OCI-LY1 (cell line): ENCODE data around the gene RMND5A.
A peak's percentile ranks its signal among the peaks of the same experiment; 100 is the strongest.
"Not testable (repeated sequence)": the region's sequence is repeated elsewhere in the genome, so short reads cannot be mapped to it uniquely, and the experiment has no call there.

Experiments
- H2AFZ ChIP-seq: fragments of 200-600 bp; sonication (generic), shearing (Covaris generic); 2 replicates; pipeline ENCODE4 v1.6.0; 2014; ENCODE audit warnings: antibody characterized with exemption, mild to moderate bottlenecking, low read length
- H3F3A ChIP-seq: fragments of 200-600 bp; sonication (generic), shearing (Covaris generic); 2 replicates; pipeline ENCODE4 v1.6.0; 2014; ENCODE audit warnings: mild to moderate bottlenecking, antibody characterized with exemption, low read length, moderate library complexity; ENCODE audit not compliant: insufficient read depth
- H3K27ac ChIP-seq: fragments of 200-600 bp; sonication (generic); 2 replicates; pipeline ENCODE4 v1.5.1; 2014; ENCODE audit warnings: low read length, mixed run types, mild to moderate bottlenecking, low read depth; ENCODE audit not compliant: poor library complexity, severe bottlenecking
- H3K27me3 ChIP-seq: fragments of 200-600 bp; sonication (generic); 2 replicates; pipeline ENCODE4 v1.6.0; 2014; ENCODE audit warnings: antibody characterized with exemption, mild to moderate bottlenecking, low read length, moderate library complexity; ENCODE audit not compliant: insufficient read depth
- H3K36me3 ChIP-seq: fragments of 200-600 bp; sonication (generic); 2 replicates; pipeline ENCODE4 v1.6.1; 2014; ENCODE audit warnings: mild to moderate bottlenecking, antibody characterized with exemption, low read length, moderate library complexity, mixed read lengths; ENCODE audit not compliant: insufficient read depth
- H3K4me1 ChIP-seq: fragments of 200-600 bp; sonication (generic); 2 replicates; pipeline ENCODE4 v1.5.1; 2014; ENCODE audit warnings: mild to moderate bottlenecking, low read length, moderate library complexity; ENCODE audit not compliant: insufficient read depth, severe bottlenecking
- H3K4me2 ChIP-seq: fragments of 200-600 bp; sonication (generic), shearing (Covaris generic); 2 replicates; pipeline ENCODE4 v1.6.1; 2014; ENCODE audit warnings: low read length
- H3K4me3 ChIP-seq: fragments of 200-600 bp; sonication (generic); 2 replicates; pipeline ENCODE4 v1.5.1; 2014; ENCODE audit warnings: low read length, low read depth, mild to moderate bottlenecking, mixed read lengths; ENCODE audit not compliant: poor library complexity, severe bottlenecking
- H3K79me2 ChIP-seq: fragments of 200-600 bp; shearing (Covaris generic); 2 replicates; pipeline ENCODE4 v1.6.1; 2016; ENCODE audit warnings: mixed run types, low read length, mixed read lengths; ENCODE audit not compliant: insufficient read depth
- H3K9ac ChIP-seq: fragments of 200-600 bp; sonication (generic), shearing (Covaris generic); 2 replicates; pipeline ENCODE4 v1.6.1; 2014; ENCODE audit warnings: mild to moderate bottlenecking, low read length, mixed read lengths
- H3K9me2 ChIP-seq: fragments of 200-600 bp; sonication (generic), shearing (Covaris generic); 2 replicates; pipeline ENCODE4 v1.6.1; 2014; ENCODE audit warnings: low read depth, mild to moderate bottlenecking, low read length, mixed read lengths
- H3K9me3 ChIP-seq: fragments of 200-600 bp; shearing (Covaris generic); 2 replicates; pipeline ENCODE4 v1.6.1; 2014; ENCODE audit warnings: low read length, mixed read lengths
- H4K20me1 ChIP-seq: fragments of 200-600 bp; sonication (generic), shearing (Covaris generic); 2 replicates; pipeline ENCODE4 v1.6.0; 2016; ENCODE audit warnings: mild to moderate bottlenecking, low read length; ENCODE audit not compliant: insufficient read depth
- EZH2 ChIP-seq: fragments of 200-600 bp; sonication (generic), shearing (Covaris generic); IDR thresholded peaks from 2 replicates; pipeline ENCODE4 v1.8.0; 2017; ENCODE audit warnings: borderline replicate concordance, mixed run types, mild to moderate bottlenecking, antibody characterized with exemption, low read length, moderate library complexity, mixed read lengths
- TF ChIP-seq, protein P1 (sequence below): fragments of 200-600 bp; sonication (generic), shearing (Covaris generic); IDR thresholded peaks from 2 replicates; pipeline ENCODE4 v1.5.1; 2017; ENCODE audit warnings: mild to moderate bottlenecking, antibody characterized with exemption, low read length, moderate library complexity, mixed read lengths

Gene RMND5A, protein sequence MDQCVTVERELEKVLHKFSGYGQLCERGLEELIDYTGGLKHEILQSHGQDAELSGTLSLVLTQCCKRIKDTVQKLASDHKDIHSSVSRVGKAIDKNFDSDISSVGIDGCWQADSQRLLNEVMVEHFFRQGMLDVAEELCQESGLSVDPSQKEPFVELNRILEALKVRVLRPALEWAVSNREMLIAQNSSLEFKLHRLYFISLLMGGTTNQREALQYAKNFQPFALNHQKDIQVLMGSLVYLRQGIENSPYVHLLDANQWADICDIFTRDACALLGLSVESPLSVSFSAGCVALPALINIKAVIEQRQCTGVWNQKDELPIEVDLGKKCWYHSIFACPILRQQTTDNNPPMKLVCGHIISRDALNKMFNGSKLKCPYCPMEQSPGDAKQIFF

DNA sequence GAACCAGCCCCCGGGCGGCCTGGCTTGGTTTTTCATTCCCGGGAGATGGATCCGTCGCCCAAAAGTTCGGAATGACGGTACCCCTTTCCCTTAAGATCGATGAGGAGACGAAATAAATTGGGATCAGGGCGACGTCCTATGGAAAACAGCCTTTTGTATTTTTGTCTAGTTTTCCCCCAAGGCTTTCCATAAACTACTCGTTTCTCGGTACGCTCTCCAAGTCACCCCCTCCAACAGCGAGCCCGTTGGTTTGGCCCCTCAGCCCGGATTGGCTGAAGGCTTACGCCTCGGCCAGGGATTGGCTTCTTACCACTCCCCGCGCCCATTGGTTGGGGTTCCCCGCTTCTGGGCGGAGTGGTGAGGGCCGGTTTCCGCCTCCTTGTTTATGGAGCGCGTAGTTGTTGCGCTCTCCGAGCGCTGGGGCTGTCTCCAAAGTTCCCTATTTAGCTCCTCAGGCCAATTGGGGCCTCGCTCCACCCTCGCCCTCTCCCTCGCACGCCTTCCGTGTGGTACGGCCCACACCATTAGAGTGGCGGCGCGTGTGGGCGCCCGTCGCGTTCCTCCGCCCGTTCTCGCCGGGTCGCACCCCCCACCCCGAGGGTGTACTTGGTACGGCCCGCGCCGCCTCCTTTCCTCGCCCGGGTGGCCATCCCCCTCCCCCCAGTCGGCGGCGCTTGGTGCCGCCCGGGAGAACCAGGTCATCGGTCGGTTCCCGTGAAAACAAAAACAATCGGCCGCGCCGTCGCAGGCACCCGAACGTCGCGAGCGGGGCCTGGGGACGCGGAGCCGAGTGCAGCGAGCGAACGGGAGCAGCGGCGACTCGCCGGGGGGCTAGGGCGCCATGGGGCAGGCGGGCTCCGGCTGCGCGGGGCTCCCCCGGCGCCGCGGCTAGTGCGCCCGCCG is at the start of gene RMND5A:
RMND5A (plus strand) TSS at position 655 of the 903 bp plus-strand sequence. CDS start 377 bp downstream, outside the sequence.
- H3K27me3 ChIP-seq, H4K20me1 ChIP-seq, H3F3A ChIP-seq, H3K36me3 ChIP-seq, H2AFZ ChIP-seq, H3K9me3 ChIP-seq, H3K79me2 ChIP-seq, H3K9me2 ChIP-seq, H3K4me1 ChIP-seq: not testable (repeated sequence)
- Histone ChIP-seq H3K4me2 (peak within 1 kb of the TSS; percentile 87), H3K4me3 (peak within 1 kb of the TSS; percentile 68), H3K9ac (peak within 1 kb of the TSS; percentile 73), H3K27ac (peak within 1 kb of the TSS; percentile 73)

DNA sequence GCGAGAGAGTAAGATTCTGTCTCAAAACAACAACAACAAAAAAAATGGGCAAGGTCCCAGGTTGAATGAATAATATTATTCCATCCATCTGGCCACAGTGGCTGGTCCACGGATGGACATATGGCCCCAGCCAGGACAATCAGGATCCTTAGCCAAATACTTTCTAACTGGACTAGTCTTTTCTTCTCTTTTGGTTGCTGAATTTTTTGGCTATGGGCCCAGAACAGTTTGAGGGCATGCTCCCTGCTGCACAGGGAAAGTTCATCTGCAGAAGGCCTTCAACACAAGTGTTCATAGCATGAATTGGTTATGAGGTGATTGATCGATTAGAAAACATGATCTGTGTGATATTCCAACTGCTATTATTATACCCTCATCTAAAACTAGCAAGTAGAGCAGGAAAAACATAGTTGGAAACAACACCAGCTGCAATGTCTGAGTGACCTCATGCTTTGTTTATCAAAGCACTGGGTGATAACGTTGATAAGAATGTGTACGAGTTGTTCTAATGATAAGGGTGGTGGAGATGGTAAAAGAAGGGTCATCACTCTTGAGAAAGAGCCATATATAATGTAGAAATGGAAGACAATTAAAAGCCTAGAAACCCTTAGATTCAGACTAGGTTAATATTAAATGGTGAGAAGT is 48.6 kb upstream of the RMND5A start:
- Histone ChIP-seq H3K79me2 (no peaks in the 10 kb centered on the region), H3K4me2 (no peak overlapping the region), H3K9me2 (no peaks in the 10 kb centered on the region), H3K9me3 (no peaks in the 10 kb centered on the region), H3K4me3 (no peak overlapping the region), H2AFZ (no peak overlapping the region), H3F3A (no peaks in the 10 kb centered on the region), H4K20me1 (no peaks in the 10 kb centered on the region), H3K27ac (no peak overlapping the region), H3K36me3 (no peaks in the 10 kb centered on the region), H3K9ac (no peak overlapping the region), H3K27me3 (no peaks in the 10 kb centered on the region), H3K4me1 (no peaks in the 10 kb centered on the region)
- TF ChIP-seq EZH2: no peak
- TF ChIP-seq, protein P1, sequence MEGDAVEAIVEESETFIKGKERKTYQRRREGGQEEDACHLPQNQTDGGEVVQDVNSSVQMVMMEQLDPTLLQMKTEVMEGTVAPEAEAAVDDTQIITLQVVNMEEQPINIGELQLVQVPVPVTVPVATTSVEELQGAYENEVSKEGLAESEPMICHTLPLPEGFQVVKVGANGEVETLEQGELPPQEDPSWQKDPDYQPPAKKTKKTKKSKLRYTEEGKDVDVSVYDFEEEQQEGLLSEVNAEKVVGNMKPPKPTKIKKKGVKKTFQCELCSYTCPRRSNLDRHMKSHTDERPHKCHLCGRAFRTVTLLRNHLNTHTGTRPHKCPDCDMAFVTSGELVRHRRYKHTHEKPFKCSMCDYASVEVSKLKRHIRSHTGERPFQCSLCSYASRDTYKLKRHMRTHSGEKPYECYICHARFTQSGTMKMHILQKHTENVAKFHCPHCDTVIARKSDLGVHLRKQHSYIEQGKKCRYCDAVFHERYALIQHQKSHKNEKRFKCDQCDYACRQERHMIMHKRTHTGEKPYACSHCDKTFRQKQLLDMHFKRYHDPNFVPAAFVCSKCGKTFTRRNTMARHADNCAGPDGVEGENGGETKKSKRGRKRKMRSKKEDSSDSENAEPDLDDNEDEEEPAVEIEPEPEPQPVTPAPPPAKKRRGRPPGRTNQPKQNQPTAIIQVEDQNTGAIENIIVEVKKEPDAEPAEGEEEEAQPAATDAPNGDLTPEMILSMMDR: no peak

DNA sequence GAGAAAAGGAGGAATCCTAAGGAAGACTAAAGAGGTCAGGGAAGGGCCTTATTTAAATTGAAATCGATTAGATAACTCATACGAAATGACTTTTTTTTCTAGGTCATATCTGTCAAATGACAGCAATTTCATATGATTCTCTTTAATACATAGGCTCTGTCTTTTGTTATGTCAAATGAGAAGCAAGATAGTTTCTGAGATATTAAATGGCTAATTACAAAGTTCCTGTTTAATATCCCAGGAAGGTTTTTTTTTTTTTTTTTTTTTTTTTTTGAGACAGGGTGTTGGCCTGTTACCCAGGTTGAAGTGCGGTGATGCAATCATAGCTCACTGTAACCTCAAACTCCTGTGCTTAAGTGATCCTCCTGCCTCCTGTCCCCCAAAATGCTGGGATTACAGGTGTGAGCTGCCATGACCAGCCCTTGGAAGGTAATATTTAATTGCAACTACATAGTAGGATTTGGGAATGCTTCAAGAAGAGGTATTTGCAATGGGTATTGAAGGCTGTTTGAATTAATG is 48.0 kb upstream of the RMND5A start:
- Histone ChIP-seq H3F3A (no peaks in the 10 kb centered on the region), H3K4me3 (no peak overlapping the region), H3K4me2 (no peak overlapping the region), H3K79me2 (no peaks in the 10 kb centered on the region), H3K36me3 (no peaks in the 10 kb centered on the region), H3K27me3 (no peaks in the 10 kb centered on the region), H4K20me1 (no peaks in the 10 kb centered on the region), H3K9me3 (no peaks in the 10 kb centered on the region), H3K9ac (no peak overlapping the region), H3K27ac (no peak overlapping the region), H3K9me2 (no peaks in the 10 kb centered on the region), H3K4me1 (no peaks in the 10 kb centered on the region), H2AFZ (no peak overlapping the region)
- TF ChIP-seq EZH2: no peak
- TF ChIP-seq, protein P1: no peak
